Stimulated activated CD4-positive, alpha-beta T cell treated with anti-CD3 and anti-CD28 coated beads, Interleukin-4, amount 100 ng/mL, for 24 hours (primary cell): ENCODE results near the gene SMG9.

ENCODE experiments used
- DNase-seq: peaks from one replicate; pipeline ENCODE4 v3.0.0-alpha.2; 2020

SMG9 gene

DNA sequence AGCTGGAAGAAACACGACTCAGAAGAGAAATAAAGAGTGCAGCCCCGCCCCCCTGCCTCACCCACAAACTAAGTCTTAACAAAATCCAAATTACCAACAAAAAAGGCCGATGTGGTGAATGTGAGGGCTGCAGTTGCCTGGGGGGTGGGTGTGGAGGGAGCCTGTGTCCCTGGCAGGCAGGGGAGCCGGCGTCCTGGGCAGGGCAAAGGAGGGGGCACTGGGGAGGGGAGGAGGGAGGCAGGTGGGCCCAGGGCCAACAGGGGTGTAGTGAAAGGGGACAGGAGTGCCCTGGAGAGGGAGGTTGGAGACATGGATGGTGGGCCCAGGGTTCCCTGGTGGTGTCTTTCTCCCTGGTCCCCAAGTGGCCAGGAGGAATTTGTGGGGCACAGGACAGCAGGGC, 34.8 kb downstream of the SMG9 start:
- DNase-seq = no peak

DNA sequence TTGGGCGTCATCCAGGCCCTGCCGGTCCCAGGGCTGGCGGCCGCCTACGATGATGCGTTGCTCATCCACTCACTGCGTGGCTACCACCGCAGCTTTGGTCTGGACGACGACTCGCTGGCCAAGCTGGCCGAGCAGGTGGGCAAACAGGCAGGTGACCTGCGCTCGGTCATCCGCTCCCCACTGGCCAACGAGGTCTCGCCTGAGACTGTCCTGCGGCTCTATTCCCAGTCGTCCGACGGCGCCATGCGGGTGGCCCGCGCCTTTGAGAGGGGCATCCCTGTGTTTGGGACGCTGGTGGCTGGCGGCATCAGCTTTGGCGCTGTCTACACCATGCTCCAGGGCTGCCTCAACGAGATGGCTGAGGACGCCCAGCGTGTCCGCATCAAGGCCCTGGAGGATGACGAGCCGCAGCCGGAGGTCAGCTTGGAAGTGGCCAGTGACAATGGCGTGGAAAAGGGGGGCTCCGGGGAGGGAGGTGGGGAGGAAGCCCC, 35.3 kb downstream of the SMG9 start:
- DNase-seq = no peak

DNA sequence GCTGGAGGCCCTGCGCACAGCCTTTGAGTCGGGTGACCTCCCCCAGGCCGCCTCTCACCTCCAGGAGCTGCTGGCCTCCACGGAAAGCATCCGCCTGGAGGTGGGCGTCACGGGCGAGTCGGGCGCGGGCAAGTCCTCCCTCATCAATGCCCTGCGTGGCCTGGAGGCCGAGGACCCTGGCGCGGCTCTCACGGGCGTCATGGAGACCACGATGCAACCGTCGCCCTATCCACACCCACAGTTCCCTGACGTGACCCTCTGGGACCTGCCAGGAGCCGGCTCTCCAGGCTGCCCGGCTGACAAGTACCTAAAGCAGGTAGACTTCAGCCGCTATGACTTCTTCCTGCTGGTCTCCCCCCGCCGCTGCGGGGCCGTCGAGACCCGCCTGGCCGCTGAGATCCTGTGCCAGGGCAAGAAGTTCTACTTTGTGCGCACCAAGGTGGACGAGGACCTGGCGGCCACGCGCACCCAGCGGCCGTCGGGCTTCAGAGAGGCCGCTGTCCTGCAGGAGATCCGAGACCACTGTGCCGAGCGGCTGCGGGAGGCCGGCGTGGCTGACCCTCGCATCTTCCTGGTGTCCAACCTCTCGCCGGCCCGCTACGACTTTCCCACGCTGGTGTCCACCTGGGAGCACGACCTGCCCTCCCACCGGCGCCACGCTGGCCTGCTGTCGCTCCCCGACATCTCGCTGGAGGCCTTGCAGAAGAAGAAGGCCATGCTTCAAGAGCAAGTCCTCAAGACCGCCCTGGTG, 36.0 kb downstream of the SMG9 start:
- no peak for DNase-seq

DNA sequence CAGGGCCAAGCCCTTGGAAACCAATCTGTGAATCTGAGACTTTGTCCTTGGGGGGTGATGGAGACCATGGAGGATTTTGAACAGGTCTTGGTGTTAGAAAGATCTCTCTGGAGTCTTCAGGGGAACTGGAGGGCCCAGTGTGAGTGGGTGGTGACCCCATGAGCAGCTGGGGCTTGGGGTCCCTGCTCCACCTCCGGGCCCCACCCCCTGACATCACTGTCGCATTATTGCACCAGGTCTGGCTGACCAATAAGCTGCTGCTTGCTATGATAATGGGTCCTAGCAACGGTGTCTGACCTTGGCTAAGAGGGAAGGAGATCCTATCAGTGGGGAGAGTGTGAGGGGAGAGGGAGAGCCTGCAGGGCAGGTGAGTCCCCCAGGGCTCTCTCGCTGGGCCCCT, 39.0 kb downstream of the SMG9 start, which contains the start of gene IRGC:
Gene IRGC, plus strand, starts transcription at position 301 of the 400 bp plus-strand sequence. CDS start 2,483 bp downstream, outside the sequence.
- no peak for DNase-seq

DNA sequence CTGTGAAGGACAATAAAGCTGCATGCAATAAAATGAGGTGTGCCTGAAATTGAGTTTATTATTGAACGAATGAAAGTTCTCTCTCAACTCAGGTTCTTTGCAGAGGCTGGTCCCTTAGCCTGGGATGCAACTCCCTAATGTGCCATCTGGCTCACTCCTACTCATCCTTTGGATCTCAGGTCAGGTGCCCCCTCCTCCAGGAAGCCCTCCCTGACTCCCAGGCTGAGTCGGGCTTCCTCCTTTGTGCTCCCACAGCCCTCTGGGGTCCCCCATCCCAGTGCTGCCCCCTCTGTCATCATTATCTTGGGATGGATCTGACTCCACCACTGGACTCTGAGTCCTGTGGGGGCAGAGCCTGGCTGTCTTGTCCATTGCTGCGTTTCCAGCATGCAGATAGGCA, 41.6 kb downstream of the SMG9 start:
- DNase-seq = no peak

DNA sequence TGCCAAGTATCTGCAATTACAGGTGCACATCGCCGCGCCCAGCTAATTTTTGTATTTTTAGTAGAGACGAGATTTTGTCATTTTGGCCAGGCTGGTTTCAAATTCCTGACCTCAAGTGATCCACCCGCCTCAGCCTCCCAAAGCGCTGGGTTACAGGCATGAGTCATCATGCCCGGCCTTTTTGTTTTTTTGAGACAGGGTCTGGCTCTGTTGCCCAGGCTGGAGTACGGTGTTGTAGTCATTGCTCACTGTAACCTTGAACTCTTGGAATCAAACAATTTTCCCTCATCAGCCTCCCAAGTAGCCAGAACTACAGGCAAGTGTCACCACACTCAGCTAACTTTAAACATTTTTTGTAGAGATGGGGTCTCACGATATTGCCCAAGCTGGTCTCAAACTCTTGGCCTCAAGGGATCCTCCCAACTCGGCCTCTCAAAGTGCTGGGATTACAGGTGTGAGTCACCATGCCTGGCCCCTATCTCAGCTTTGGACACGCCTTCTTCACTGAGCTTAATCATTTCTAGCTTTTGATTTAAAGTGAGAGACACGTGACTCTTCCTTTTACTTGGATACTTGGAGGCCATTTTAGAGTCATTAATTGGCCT, 42.9 kb downstream of the SMG9 start:
- no peak for DNase-seq

DNA sequence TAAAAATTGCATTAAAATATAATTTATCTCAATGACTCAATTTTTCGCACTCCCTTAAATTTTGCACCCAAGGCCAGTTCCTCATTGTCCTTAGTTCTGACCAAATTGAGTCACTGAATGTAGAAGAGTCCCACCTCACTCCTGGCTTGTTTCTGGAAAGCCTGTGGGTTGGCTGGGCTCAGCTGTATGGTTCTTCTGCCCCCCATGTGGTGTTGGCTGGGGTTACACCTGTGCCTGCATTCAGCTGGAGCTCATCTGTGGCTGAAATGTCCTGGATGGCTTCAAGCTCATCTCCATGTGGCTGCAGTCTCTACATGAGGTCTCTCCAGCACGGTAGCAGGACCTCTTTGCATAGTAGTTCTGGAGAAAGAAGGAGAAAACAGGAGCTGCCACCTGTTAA, 46.0 kb downstream of the SMG9 start:
- no peak for DNase-seq

DNA sequence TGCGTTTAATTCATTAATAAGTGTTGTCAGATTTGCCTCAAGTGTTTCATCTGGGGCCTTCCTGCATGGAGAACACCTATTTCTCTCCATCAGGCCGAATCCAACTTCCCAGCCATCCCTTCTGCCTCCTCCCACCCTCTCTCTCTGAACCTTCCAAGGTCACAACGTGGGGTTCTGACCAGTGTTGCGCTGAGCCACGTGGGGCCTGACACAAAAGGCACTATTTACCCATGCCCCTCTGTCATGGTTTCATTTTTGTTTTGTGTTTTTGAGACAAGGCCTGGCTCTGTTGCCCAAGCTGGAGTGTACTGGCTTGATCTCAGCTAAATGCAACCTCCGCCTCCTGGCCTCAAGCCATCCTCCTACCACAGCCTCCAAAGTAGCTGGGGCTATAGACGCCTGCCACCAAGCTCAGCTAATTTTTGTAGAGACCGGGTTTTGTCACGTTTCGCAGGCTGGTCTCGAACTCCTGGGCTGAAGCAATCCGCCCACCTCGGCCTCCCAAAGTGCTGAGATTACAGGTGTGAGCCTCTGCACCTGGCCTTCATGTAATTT, 47.5 kb downstream of the SMG9 start:
- no peak for DNase-seq

DNA sequence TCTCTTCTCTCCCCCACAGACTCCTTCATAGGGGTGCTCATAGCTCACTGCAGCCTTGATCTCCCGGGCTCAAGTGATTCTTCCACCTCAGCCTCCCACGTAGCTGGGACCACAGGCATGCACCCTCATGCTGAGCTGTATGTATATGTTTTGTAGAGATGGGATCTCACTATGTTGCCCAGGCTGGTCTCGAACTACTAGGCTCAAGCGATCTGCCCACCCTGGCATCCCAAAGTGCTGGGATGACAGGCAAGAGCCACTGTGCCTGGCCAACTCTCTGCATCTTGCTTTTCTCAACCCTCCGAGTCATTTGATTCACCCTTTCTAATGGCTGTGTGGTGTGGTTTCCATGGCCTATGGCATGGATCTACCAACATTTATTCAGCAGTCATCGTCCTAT, 49.0 kb downstream of the SMG9 start:
- DNase-seq = no peak

DNA sequence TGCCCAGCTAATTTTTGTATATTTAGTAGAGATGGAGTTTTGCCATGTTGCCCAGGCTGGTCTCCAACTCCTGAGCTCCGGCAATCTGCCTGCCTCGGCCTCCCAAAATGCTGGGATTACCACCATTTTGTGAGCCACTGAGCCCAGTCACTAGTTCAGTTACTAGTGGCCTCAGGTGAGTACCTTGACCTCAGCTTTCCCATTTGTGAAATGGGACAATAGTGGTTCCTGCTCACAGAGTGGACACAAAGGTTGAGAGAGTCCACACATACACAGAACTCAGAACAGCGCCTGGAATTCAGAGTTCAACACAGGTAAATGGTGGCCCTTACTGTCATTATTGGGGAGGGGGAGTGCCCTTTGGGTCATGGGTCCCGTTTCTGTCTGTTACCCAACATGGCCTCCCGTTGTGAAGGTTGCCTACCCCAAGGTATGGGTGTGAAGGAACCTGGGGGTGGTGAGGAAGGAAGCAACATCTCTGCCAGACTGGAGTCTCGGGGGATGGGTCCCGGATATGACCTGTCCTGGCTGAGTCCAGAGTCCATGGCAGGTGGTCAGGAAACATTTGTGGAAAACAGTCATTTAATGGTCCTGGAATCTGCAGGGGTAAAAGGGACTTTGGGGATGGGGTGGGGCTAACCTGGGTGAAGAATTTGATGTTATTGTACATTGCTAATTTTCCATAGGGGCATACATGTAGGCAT, 50.6 kb downstream of the SMG9 start:
- no peak for DNase-seq

DNA sequence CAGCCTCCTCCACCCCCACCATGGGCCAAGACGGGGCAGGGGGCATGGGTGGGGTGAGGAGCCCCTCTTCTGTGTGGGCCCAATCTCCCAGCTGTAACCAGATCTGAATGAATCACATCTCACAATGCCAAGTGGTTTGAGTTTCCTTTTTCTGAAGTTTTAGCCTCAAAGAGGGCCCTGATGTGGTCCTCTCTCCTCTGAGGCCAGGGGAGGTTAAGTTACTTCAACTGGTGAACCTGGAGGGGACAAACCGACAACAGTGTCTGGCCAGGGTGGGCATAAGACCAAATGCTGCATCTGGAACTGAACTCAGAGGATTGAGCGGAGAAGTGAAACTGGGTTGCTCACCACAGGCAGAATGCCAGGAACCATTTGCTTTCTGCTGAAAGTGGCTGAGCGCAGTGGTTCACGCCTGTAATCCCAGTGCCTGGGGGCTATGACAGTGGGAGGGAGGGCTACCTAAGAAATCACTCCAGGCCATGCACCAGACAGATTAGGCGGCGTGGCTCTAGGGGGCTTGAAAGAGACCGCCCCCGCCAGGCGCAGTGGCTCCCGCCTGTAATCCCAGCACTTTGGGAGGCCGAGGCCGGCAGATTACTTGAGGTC, 54.3 kb downstream of the SMG9 start:
- no peak for DNase-seq

DNA sequence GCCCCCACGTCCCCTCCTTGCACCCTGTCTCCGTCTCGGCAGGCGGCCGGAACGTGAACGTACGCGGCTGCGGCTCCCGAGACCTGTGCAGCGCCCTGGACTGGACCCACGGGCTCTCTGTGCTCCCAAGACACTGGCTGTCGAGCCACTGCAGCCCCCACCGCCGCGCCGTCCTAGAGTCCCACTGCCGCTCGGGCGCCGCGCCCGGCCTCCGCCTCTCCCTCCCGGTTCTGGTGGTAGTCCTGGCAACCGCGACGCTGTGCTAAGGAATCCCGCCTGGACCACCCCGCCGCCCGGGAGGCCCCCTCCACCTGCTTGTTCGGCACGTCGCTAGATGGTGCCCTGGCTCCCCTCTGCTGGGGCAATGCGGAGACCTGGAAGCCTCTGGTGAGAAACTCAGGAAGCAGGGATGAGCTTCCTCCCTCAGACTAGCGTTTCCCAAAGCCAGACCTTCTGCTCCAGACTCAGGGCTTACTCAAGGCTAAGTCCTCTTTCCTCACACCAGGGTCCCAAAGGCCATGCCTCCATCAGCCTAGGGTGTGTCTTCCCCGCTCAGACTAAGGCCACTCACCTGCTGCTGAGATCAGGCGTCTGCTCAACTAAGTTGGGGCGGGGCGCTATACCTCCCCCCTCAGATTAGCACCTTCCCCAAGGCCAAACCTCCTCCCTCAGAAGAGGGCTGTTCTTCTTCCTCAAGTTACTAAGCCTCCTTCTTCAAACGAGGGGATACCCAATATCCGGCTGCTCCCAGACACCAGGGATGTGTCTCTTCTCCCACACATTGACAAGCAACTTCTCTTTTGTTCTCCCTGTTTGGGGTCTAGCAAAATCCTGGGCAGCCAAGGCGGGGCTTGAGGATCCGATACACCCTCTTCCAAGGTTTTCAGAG, 55.0 kb downstream of the SMG9 start:
- no peak for DNase-seq

DNA sequence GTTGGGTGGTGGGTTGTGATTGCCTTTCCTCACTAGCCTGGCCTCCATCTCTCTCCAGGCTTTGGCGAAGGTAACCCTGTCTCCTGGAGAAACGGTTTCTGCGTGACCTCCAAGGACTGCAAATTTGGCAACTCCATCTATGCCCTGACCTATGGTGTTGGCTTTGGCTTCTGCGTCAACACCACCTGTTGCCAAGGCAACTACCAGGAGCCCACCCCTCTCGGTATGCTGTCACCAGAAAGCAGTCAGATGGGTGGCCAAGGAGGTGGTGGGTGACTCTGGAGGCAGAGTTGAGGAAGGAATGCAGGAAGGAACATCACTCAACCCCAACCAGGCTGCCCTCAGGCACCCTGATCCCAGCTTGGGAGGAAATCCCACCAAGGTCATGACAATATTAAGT, 57.5 kb downstream of the SMG9 start:
- no peak for DNase-seq

DNA sequence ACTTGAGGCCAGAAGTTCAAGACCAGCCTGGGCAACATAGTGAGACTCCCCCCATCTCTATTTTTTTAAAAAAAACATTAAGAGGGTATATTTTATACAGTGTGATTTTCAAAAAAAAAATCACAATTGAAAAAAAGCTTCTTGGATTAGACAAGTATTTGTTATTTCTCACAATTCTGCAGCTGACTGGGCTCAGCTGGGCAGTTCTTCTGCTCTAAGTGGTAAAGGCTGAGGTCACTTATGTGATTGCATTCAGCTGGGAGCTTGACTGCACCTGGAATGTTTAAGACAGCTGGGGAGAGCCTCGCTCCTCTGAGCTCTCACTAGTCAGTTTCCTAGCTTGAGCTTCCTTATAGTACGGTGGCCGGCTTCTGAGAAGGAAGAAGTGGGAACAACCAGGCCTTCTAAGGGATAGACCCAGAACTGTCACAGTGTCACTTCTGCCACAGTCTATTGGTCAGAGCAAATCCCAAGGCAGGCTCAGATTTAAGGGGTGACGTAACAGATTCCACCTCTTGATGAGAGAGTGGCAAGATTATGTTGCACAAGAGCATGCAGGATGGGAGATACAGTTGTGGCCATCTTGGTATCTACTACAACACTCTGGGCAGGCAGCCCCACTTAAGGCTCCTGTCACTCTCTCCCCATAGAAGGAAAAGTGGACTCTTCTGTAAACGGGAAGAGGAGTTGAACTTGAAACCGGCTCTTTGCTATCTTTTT, 58.6 kb downstream of the SMG9 start:
- DNase-seq = no peak

DNA sequence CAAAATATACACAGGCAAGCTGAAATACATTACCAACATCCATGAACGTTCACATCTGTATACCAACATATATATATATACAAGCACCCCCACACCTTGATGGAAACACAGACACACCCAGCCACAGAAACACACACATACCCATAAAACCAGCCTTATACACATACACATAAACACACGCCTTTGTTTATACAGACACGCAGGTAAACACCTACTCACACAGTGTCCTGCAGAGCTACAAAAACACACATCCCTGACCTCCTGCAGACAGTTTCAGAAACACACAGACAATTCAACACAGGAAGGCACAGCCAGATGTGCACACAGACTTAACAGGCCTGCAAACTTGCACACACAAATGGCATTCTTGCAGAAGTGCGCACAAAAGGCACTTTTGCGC, 60.2 kb downstream of the SMG9 start:
- no peak for DNase-seq

DNA sequence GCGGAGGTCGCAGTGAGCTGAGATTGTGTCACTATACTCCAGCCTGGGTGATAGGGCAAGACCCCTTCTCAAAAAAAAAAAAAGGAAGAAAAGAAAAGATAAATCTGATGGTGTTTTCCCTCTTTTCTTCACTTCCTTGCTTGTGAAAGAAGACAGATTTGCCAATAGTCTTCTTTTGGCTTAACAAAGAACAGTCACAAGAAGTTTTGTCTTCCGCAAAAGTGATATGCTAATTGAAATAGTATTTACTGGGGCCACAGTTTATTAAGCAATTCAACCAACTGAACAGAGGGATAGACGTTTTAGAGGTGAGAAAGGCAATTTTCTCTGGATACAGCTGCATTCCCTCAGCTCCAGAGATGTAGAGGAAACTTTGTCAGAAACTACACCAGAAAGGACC, 61.9 kb downstream of the SMG9 start:
- DNase-seq = no peak

DNA sequence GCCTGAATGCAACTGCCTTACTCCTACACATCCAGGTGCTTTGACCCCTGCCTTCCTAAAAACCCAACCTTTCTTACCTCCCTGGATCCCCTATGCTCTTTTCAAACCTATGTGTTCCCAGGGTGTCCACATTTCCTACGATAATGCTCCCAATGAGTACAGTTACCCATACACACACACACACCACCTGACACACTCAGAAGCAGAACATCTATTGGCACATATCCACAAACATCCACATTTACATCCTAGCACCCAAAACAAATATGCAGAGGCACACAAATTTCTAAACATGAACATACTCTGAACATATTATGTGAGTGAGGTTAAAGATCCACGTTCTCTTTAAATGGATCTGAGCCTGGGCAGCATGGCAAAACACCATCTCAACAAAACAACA, 62.4 kb downstream of the SMG9 start:
- no peak for DNase-seq

DNA sequence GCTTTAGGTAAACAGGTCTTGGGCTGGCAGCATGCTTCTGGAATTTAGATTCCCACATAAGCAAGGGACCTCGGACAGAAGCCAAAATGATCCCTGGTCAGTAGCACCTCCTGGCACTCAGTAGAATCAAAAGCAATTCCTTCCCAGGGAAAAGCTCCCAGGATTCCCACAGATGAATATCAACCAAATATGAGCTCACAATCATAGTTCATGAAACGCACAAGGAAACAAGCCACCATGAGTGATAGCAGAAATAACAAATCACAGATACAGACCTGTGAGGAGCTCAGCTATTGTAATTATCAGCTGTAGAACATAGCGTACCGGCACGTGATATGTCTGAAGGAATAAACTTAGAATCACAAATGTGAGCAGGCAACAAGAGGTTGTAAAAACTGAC, 63.0 kb downstream of the SMG9 start:
- DNase-seq = no peak

DNA sequence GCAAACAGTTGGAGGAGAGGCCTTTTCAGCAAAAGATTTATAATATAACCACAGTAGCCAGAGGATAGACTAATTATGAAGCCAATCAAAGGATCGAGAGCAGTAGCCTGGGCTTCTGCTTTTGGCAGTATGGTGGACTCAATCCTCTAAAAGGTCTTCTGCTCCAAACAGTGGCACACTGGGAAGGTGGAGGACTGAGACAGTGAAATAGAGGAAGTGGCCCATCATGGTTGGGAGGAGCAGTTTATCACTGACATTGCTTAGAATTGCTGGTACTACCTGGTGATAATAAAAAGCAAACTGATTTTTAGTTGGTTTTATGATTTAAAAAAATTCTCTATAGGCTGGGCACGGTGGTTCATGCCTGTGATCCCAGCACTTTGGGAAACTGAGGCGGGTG, 63.9 kb downstream of the SMG9 start:
- no peak for DNase-seq

DNA sequence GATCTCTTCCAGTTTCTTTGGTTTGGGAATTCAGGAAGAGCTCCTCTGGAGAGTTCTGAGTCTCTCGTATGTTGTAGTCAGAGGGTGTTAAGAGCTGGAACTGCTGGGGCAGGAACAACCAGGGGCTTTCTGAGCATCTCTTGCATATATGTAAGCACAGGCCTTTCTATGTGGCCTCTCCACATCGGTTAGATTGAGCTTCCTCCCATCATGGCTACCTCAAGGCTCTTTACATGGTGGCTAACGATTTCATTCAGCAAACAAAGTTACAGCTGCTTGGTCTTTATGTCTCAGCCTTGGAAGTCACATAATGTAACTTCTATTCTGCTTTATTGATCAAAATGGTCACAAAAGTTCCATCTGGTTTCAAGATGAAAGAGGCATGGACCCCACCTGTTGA, 64.3 kb downstream of the SMG9 start:
- no peak for DNase-seq

DNA sequence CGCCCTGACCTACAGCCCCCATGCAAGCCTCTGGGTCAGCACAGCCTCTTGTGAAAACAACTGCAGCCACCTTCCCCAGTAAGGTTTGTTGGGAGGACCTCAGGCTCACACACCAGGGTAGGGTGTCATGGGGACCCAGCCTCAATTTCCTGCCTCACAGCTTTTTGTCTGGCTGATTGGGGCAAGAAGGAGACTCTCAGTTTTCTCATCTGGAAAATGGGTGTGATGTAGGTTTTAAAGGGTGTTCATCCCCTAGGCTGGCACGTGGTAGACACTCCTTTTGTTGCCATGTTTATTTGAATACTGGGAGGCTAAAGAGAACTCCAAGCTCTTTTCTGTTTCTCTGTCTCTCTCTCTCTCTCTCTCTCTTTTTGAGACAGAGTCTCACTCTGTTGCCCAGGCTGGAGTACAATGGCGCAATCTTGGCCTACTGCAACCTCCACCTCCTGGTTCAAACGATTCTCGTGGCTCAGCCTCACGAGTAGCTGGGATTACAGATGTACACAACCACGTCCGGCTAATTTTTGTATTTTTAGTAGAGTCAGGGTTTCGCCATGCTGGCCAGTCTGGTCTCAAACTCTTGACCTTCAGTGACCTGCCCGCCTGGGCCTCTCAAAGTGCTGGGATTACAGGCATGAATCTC, 66.6 kb downstream of the SMG9 start:
- DNase-seq = no peak
